PC-9 (cell line): ENCODE results near the gene FCAMR. TPM values are rescaled to one million over a fixed set of nuclear protein-coding genes. Genes with fewer than 3 reads are reported as not detected.

ENCODE experiments used
- BruUV-seq: library from RNA; stranded (reverse); fragments of 400-500 nt; replicated peaks from 2 replicates; lab custom pipeline; 2021; lab: Mats Ljungman, UMichigan
- CTCF ChIA-PET: fragments of 300-600 bp; sonication (Branson Sonifier 250); formaldehyde crosslinking; loops from one replicate; lab custom pipeline; 2022; ENCODE audit warnings: antibody characterized with exemption; lab: Charles Lee
- POLR2A ChIA-PET: fragments of 300-600 bp; sonication (Branson Sonifier 250); formaldehyde crosslinking; loops from one replicate; lab custom pipeline; 2022; ENCODE audit warnings: antibody characterized with exemption; ENCODE audit not compliant: unreplicated experiment; lab: Charles Lee
- DNase-seq, 2 experiments: peaks; one replicate each; pipeline versions ENCODE4 v3.0.0 to v3.0.0-alpha.2; 2015 to 2022; ENCODE audit warnings: mixed read lengths in 1 of 2
- H2AFZ ChIP-seq: fragments of 200-600 bp; sonication (generic); 2 replicates; pipeline ENCODE4 v1.8.1; 2017; ENCODE audit warnings: antibody characterized with exemption
- H3F3A ChIP-seq: fragments of 200-600 bp; sonication (generic); 2 replicates; pipeline ENCODE4 v1.8.1; 2017; ENCODE audit warnings: antibody characterized with exemption, mild to moderate bottlenecking, low read depth; ENCODE audit not compliant: insufficient read depth
- H3K27ac ChIP-seq: fragments of 200-600 bp; sonication (generic); 2 replicates; pipeline ENCODE4 v1.6.1; 2016; ENCODE audit warnings: mixed run types
- H3K27me3 ChIP-seq: fragments of 200-600 bp; sonication (generic); 2 replicates; pipeline ENCODE4 v1.6.1; 2016; ENCODE audit warnings: low read depth, mixed run types; ENCODE audit not compliant: insufficient read depth
- H3K36me3 ChIP-seq: fragments of 200-600 bp; sonication (generic); 2 replicates; pipeline ENCODE4 v1.6.1; 2016; ENCODE audit warnings: low read depth, mixed run types
- H3K4me1 ChIP-seq: fragments of 200-600 bp; sonication (generic); replicated peaks from 2 replicates; pipeline ENCODE4 v1.6.1; 2016; ENCODE audit warnings: mixed run types; ENCODE audit not compliant: insufficient read depth
- H3K4me2 ChIP-seq: fragments of 200-600 bp; sonication (generic); 2 replicates; pipeline ENCODE4 v1.6.1; 2017; ENCODE audit warnings: mixed run types
- H3K4me3 ChIP-seq: fragments of 200-600 bp; sonication (generic); 2 replicates; pipeline ENCODE4 v1.6.1; 2016; ENCODE audit warnings: mixed run types
- H3K79me2 ChIP-seq: fragments of 200-600 bp; sonication (generic); 2 replicates; pipeline ENCODE4 v1.6.1; 2017; ENCODE audit warnings: low read depth, mixed run types
- H3K9me2 ChIP-seq: fragments of 200-600 bp; sonication (generic); 2 replicates; pipeline ENCODE4 v1.8.1; 2017; ENCODE audit warnings: mild to moderate bottlenecking; ENCODE audit not compliant: insufficient read depth
- H3K9me3 ChIP-seq: fragments of 200-600 bp; sonication (generic); 2 replicates; pipeline ENCODE4 v1.8.1; 2016; ENCODE audit warnings: low read depth; ENCODE audit not compliant: insufficient read depth
- H4K20me1 ChIP-seq: fragments of 200-600 bp; sonication (generic); 2 replicates; pipeline ENCODE4 v1.8.1; 2017; ENCODE audit not compliant: insufficient read depth
- EZH2 ChIP-seq: fragments of 200-600 bp; sonication (generic); IDR thresholded peaks from 2 replicates; pipeline ENCODE4 v1.8.0; 2017; ENCODE audit warnings: antibody characterized with exemption, low read depth
- intact Hi-C: fragments of 100-400 bp; cut with micrococcal nuclease; formaldehyde crosslinking; loops from one replicate; pipeline ENCODE4 v1.10.0; 2022; ENCODE audit not compliant: unreplicated experiment
- total RNA-seq: library from RNA; stranded (reverse); gene quantifications from 2 replicates; pipeline ENCODE4 v1.2.3, GENCODE V29; 2021
- TF ChIP-seq, protein P1 (sequence below): fragments of 200-600 bp; sonication (generic); conservative IDR thresholded peaks from 2 replicates; pipeline ENCODE4 v1.6.1; 2017; ENCODE audit warnings: mixed run types, antibody characterized with exemption, mild to moderate bottlenecking, moderate library complexity

Gene FCAMR
- total RNA-seq, 1 experiment from 2014 or later, result not detected

DNA sequence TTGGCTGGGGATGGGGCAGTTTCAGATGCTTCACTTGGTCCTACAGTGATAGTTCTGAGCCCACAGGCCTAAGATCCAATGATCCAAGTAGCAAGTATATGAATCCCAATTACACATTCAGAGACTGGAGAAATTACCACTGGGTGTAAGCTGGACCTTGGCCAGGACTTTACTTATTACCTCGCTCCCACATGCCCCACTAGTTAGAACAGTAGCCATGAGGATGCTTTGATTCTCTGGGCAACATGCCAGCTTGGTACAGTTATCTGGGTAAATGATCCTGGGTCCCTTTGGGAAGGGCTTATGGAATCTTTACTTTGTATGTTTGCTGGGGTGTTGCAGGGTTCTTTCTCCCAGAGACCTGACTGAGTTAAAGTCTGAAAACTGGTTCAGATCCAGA, 5.0 kb upstream of the FCAMR start:
- Histone ChIP-seq H3K9me2 (no peaks in the 10 kb centered on the region), H3K9me3 (no peaks in the 10 kb centered on the region), H4K20me1 (no peaks in the 10 kb centered on the region), H3K27me3 (0 out of 2 replicates have a peak, but pooled peaks cover 4% of the 10 kb centered on the region), H2AFZ (no peak overlapping the region), H3K4me1 (no peaks in the 10 kb centered on the region), H3K36me3 (no peaks in the 10 kb centered on the region), H3F3A (no peaks in the 10 kb centered on the region), H3K27ac (no peak overlapping the region), H3K4me3 (no peak overlapping the region), H3K4me2 (no peak overlapping the region), H3K79me2 (no peaks in the 10 kb centered on the region)
- BruUV-seq, result no TSS peak
- no peak for DNase-seq
- intact Hi-C loops, result no loop called here
- ChIA-PET CTCF (no interaction called here), POLR2A (no interaction called here)
- TF ChIP-seq EZH2, result no peak
- TF ChIP-seq, protein P1, sequence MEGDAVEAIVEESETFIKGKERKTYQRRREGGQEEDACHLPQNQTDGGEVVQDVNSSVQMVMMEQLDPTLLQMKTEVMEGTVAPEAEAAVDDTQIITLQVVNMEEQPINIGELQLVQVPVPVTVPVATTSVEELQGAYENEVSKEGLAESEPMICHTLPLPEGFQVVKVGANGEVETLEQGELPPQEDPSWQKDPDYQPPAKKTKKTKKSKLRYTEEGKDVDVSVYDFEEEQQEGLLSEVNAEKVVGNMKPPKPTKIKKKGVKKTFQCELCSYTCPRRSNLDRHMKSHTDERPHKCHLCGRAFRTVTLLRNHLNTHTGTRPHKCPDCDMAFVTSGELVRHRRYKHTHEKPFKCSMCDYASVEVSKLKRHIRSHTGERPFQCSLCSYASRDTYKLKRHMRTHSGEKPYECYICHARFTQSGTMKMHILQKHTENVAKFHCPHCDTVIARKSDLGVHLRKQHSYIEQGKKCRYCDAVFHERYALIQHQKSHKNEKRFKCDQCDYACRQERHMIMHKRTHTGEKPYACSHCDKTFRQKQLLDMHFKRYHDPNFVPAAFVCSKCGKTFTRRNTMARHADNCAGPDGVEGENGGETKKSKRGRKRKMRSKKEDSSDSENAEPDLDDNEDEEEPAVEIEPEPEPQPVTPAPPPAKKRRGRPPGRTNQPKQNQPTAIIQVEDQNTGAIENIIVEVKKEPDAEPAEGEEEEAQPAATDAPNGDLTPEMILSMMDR, result no peak

DNA sequence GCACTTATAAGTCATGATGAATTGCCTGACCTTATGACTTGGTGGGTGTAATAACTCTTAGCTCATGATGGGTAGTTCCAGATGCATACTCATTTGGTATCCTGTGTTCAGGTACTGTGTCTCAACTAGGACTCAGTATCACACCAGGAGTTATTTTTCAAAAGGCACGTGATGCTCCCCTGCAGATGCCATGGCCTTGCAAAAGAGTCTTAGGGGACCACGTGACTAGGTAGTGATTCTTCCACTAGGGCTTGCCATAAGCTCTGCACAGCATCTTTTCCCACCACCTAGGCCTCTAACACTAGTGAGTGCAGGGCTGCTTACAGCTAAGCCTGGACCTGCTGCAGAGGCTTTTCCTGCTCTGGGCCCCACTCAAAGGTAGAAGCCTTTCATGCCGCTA, 3.9 kb upstream of the FCAMR start:
- ChIA-PET POLR2A (no interaction called here), CTCF (no interaction called here)
- TF ChIP-seq EZH2, result no peak
- TF ChIP-seq, protein P1, result no peak
- BruUV-seq, result no TSS peak
- no peaks in the 10 kb centered on the region for H4K20me1 ChIP-seq
- intact Hi-C loops, result no loop called here
- no peaks in the 10 kb centered on the region for H3K79me2 ChIP-seq
- no peaks in the 10 kb centered on the region for H3K9me3 ChIP-seq
- H3K27me3 ChIP-seq, result 0 out of 2 replicates have a peak, but pooled peaks cover 4% of the 10 kb centered on the region
- no peaks in the 10 kb centered on the region for H3F3A ChIP-seq
- DNase-seq, result no peak
- H3K9me2 ChIP-seq, result no peaks in the 10 kb centered on the region
- no peaks in the 10 kb centered on the region for H3K36me3 ChIP-seq
- no peak overlapping the region for H3K4me3 ChIP-seq
- no peak overlapping the region for H3K4me2 ChIP-seq
- H3K4me1 ChIP-seq, result no peaks in the 10 kb centered on the region
- H3K27ac ChIP-seq, result no peak overlapping the region
- H2AFZ ChIP-seq, result no peak overlapping the region

DNA sequence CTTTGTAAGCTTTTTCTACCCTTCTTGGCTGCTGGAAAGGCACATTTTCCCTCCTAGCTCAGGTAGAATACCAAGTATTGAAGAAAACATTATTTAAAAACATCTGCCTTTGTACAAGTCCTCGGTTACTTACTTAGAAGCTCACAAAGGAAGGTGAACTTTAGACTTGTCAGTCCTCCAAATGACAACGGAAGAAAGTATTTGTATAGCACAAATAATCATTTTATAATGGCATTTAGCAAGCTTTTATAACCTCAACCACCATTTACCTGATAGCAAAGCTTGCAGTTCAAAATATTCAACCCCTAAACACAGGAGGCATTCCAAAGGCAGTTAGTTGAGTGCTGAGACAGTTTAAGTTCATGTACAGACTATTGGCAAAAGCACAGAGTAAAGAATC, 2.5 kb upstream of the FCAMR start:
- H3K9me3 ChIP-seq, result no peaks in the 10 kb centered on the region
- no peaks in the 10 kb centered on the region for H3K9me2 ChIP-seq
- no peaks in the 10 kb centered on the region for H3K4me1 ChIP-seq
- H2AFZ ChIP-seq, result no peak overlapping the region
- 0 out of 2 replicates have a peak, but pooled peaks cover 4% of the 10 kb centered on the region for H3K27me3 ChIP-seq
- no TSS peak for BruUV-seq
- no peak for DNase-seq
- H3K4me2 ChIP-seq, result no peak overlapping the region
- H3F3A ChIP-seq, result no peaks in the 10 kb centered on the region
- no peak for TF ChIP-seq EZH2
- TF ChIP-seq, protein P1, result no peak
- H3K79me2 ChIP-seq, result no peaks in the 10 kb centered on the region
- ChIA-PET CTCF (interaction anchor here (0.6 kb wide), 2 partner anchors 60 to 232 kb away, joined by 3 read pairs; no protein-coding TSS in a partner anchor), POLR2A (no interaction called here)
- H3K4me3 ChIP-seq, result no peak overlapping the region
- H3K36me3 ChIP-seq, result no peaks in the 10 kb centered on the region
- no peaks in the 10 kb centered on the region for H4K20me1 ChIP-seq
- intact Hi-C loops, result no loop called here
- no peak overlapping the region for H3K27ac ChIP-seq
